T follicular helper cell (primary cell): ENCODE data around the gene FER1L5.

Experiments used
- DNase-seq: peaks from one replicate; pipeline ENCODE4 v3.0.0-alpha.2; 2020; ENCODE audit warnings: low read depth

Gene FER1L5

DNA sequence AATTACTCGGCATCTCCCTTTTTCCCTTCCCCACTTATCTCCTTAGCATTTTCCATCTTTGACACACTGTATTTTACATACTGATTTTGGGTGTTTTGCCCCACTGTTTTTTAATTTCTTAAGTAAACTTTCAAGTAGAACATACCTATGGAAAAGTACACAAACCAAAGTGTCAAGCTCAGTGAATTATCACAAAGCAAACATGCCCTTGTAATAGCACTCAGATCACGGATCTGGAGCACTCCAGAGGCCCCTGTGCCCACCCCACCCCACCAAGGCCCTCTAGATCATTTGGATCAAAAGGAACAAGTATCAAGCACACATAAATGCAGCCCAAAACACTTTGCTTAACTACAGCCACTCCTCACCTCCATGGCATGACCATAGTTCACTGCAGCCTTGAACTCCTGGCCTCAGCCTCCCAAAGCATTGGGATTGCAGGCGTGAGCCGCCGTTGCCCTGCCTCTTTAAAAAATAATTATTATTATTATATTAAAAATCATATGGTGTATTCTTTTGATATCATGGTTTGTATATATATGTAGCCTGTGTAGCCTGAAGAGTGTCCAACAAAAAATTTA lies 38.1 kb downstream of the FER1L5 start:
- no peak for DNase-seq

DNA sequence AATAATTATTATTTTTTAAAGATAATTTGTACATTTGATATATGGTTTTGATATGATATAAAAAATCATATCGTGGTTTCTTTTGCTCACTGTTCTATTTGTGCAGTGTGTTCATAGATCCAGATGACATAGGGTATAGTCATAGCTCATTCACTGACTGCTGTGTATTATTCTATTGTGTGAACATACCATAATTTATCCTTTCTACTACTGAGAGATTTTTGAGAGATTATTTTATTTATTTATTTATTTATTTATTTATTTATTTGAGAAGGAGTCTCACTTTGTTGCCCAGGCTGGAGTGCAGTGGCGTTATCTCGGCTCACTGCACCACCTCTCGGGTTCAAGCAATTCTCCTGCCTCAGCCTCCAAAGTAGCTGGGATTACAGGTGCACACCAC lies 39.0 kb downstream of the FER1L5 start:
- no peak for DNase-seq

GRCh38 chr2:96683307-96683706 lies 40.7 kb downstream of the FER1L5 start:
- DNase-seq: no peak

DNA sequence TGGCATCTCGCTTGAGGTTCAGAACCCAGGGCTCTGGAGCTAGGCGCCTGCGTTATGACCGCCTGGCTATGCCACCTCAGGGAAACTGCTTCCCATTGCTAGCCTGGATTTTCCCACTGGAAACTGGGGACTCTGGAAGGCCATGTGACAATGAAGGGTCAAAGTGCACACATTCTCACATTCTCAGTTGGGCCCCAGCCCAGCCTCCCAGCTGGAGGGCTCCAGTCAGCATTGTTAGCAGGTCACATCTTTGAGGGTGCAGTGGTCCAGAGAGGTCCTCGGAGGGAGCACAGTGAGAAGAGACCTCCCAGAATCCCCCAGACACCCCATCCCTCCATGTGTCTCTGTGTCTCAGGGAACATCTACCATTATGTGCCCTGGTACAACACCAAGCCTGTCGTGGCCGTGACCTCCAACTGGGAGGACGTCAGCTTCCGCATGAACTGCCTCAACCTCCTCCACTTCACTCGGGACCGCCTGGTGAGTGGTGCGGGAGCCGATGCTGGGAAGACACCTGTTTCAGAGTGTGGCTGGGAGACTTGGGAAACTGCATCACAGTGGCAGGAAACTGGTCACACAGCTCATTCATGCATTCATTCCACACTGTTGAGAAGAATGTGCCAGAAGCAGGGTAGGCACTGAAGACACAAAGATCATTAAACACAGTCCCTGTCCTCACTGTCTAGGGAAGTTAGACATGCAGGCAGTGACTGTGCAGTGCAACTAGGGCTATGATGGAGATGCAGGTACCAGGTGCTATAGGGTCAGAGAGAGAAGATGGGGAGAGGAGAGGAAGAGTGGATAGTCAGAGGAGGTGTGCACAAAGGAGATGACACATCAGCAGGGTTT lies 41.6 kb downstream of the FER1L5 start:
- no peak for DNase-seq

DNA sequence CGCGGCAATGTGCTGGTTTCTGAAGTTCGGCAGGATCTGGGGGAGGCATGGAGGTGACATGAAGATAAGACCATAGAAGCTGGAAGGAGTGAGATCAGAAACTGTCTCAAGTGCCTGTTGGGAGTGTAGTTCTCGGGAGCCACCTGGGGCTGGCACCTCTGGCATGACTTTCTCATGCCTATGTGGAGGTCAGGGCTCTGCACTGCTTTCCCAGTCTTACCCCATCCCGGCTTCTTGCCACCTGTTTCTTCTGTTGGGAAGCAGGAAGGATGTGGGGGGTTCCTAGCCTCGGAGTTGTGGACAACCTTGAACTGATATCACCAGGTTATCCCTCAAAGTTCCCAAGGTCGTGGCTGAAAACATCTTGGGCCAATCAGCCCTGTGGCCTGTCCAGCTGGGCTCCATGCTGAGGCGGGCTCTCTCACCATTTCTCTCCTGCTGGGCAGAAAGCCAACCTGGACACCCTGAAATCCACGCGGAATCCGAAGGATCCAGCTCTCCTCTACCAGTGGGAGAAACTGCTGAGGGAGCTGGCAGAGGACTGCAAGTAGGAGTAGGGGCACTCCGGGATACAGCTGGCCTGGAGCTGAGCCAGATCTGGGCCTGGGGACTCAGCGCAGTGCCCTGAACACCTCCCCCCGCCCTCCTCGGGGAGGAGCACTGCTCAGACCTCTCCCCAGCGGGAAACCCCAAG lies 42.5 kb downstream of the FER1L5 start:
- no peak for DNase-seq

- no peak for DNase-seq
These were observed 43.3 kb downstream of the FER1L5 start for GRCh38 chr2:96685577-96686459.

- no peak for DNase-seq
These were observed 44.7 kb downstream of the FER1L5 start for GRCh38 chr2:96687266-96687665.

GRCh38 chr2:96687711-96688640 lies 45.4 kb downstream of the FER1L5 start:
- DNase-seq: no peak

DNA sequence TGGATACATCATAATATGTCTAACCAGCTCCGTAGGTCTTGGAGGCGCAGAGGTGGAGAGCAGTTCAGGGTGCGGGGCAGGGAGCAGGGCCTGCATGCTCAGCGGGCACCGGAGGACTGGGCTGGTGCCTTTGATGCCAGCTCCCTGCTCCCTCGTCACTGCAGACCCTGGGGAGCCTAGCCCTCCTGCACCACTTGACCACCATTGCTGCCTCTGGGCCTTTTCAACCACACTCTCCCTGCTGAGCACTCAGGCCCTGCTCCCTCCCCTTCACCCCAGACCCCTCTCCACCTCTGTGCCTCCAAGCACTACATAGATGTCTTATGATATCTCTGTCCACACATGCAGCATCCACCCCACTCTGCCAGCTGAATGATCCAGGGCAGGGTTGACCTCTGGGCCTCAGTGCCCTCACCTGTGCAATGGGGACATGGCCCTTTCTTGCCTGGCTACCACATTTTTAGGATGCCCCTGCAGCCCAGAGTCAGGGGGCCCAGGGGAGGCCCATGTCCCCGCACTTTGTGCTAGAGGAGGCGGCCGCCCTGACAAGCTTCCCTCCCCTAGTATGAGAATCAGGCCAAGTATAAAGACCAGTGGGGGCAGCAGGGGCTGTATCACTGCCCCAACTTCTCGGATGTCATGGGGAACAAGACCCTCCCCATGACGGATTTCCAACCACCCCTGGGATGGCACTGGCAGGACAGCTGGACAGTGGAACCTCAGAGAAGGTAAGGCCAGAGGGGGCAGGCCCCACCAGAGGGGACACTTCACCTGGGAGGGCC lies 46.3 kb downstream of the FER1L5 start:
- DNase-seq: no peak

GRCh38 chr2:96689431-96689991 lies 46.9 kb downstream of the FER1L5 start:
- no peak for DNase-seq

DNA sequence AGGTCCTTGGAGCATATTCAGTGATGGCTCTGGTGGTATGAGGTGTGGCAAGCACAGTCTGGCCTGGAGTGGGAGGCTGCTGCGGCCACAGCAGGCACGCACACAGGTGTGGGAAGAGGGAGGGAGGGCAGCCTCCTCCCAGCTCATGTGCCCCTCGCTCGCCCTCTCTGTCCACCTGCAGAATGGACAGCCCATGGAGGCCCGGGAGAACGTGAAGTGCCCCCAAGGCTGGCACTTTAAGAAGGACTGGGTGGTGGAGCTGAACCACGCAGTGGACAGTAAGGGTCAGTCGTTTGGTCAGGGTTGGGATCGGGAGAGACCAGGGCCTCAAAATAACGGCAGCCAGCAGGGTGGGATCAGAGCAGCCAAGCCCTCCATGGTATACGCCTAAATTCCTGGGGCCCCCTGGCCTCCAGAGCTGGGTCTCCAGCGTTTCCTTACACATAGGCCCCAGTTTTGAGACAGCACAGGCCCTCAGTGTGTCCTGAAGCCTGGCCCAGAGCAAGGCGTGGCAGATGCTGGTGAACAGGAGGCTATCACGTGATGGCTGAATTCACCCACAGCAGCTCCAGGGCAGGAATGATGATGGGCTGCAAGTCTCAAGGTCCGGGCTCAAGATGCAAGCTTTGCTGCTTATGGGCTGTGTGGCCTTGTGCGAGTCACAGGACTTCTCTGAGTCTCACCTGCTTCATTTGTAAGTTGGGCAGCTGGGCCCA lies 47.9 kb downstream of the FER1L5 start:
- DNase-seq: no peak

- DNase-seq: no peak
These were observed 48.6 kb downstream of the FER1L5 start for GRCh38 chr2:96691022-96691612.

- no peak for DNase-seq
These were observed 49.8 kb downstream of the FER1L5 start for GRCh38 chr2:96692094-96692971.

GRCh38 chr2:96693286-96694200 lies 51.0 kb downstream of the FER1L5 start:
- no peak for DNase-seq

- no peak for DNase-seq
These were observed 51.7 kb downstream of the FER1L5 start for GRCh38 chr2:96694279-96694678.

- DNase-seq: no peak
These were observed 52.4 kb downstream of the FER1L5 start for GRCh38 chr2:96694816-96695455.
